Endothelial cell of umbilical vein (primary cell): Measurements from ENCODE around the gene RSL1D1. TPM values are rescaled to one million over a fixed set of nuclear protein-coding genes. Genes with fewer than 3 reads are reported as not detected.

Experiments
- BruUV-seq: library from RNA; stranded (reverse); fragments of 400-500 nt; replicated peaks from 2 replicates; lab custom pipeline; 2021; lab: Mats Ljungman, UMichigan
- CTCF ChIA-PET: fragments of 300-600, 350-600 bp; sonication (Branson Sonifier 250); formaldehyde crosslinking; loops from one replicate; lab custom pipeline; 2021; ENCODE audit warnings: antibody characterized with exemption, inconsistent platforms; lab: Charles Lee
- POLR2A ChIA-PET: fragments of 300-600, 350-600 bp; sonication (Branson Sonifier 250); formaldehyde crosslinking; loops from one replicate; lab custom pipeline; 2021; ENCODE audit warnings: antibody characterized with exemption, inconsistent platforms; lab: Charles Lee
- DNase-seq: peaks from one replicate; pipeline ENCODE4 v3.0.0-alpha.2; 2011; ENCODE audit warnings: low read depth, low spot score
- FAIRE-seq: peaks from 2 replicates; lab custom pipeline; 2011; peaks lifted over from hg19 to GRCh38; lab: Jason Lieb, UNC
- H2AFZ ChIP-seq: 2 replicates; pipeline ENCODE4 v1.6.0; 2012; ENCODE audit warnings: low read depth, low read length, control low read depth, inconsistent platforms
- H3K27ac ChIP-seq: 2 replicates; pipeline ENCODE4 v1.5.1; 2011; ENCODE audit warnings: low read depth, mild to moderate bottlenecking, control low read depth, low read length, moderate library complexity; ENCODE audit not compliant: insufficient read depth
- H3K27me3 ChIP-seq, 2 experiments: 2 replicates each; pipeline versions ENCODE4 v1.6.0 to v1.6.1; 2011; ENCODE audit warnings: low read length in 2 of 2, mixed read lengths in 1 of 2; ENCODE audit not compliant: control insufficient read depth in 2 of 2, insufficient read depth in 2 of 2
- H3K36me3 ChIP-seq, 2 experiments: 2 replicates in 1 of 2; 3 replicates in 1 of 2; pipeline ENCODE4 v1.5.1; 2011; ENCODE audit warnings: low read length in 2 of 2, mild to moderate bottlenecking in 1 of 2, moderate library complexity in 1 of 2; ENCODE audit not compliant: control insufficient read depth in 2 of 2, insufficient read depth in 2 of 2; ENCODE audit errors: extremely low read depth in 1 of 2
- H3K4me1 ChIP-seq: 3 replicates; pipeline ENCODE4 v1.5.1; 2011; ENCODE audit warnings: mild to moderate bottlenecking, low read length; ENCODE audit not compliant: control insufficient read depth, insufficient read depth; ENCODE audit errors: extremely low read depth
- H3K4me2 ChIP-seq: 2 replicates; pipeline ENCODE4 v1.6.1; 2011; ENCODE audit warnings: low read length, control low read depth, mixed read lengths; ENCODE audit not compliant: insufficient read depth
- H3K4me3 ChIP-seq, 3 experiments: fragments of 200-600 bp in 1 of 3; sonication (generic), shearing (Covaris generic) in 1 of 3; replicated peaks in 1 of 3; 2 replicates each; pipeline ENCODE4 v1.5.1; 2011 to 2016; ENCODE audit warnings: control low read depth in 3 of 3, low read length in 3 of 3, mild to moderate bottlenecking in 2 of 3, inconsistent platforms in 1 of 3, low read depth in 1 of 3, moderate library complexity in 1 of 3; ENCODE audit not compliant: insufficient read depth in 1 of 3
- H3K79me2 ChIP-seq: 2 replicates; pipeline ENCODE4 v1.6.0; 2012; ENCODE audit warnings: low read length, inconsistent platforms; ENCODE audit not compliant: control insufficient read depth, insufficient read depth
- H3K9ac ChIP-seq: replicated peaks from 2 replicates; pipeline ENCODE3; 2011; ENCODE audit warnings: low read length, control low read depth; ENCODE audit not compliant: insufficient read depth; ENCODE audit errors: extremely low read depth
- H3K9me1 ChIP-seq: replicated peaks from 3 replicates; pipeline ENCODE4 v1.6.0; 2011; ENCODE audit warnings: mild to moderate bottlenecking, low read length; ENCODE audit not compliant: control insufficient read depth, insufficient read depth; ENCODE audit errors: extremely low read depth
- H3K9me3 ChIP-seq: replicated peaks from 2 replicates; pipeline ENCODE4 v1.5.1; 2012; ENCODE audit warnings: low read length, inconsistent platforms; ENCODE audit not compliant: control insufficient read depth, insufficient read depth
- H4K20me1 ChIP-seq: replicated peaks from 2 replicates; pipeline ENCODE3; 2011; ENCODE audit warnings: mild to moderate bottlenecking, low read length; ENCODE audit not compliant: control insufficient read depth, insufficient read depth; ENCODE audit errors: extremely low read depth
- CTCF ChIP-seq, 2 donors: IDR thresholded peaks; 1 replicate in 1 of 2; 2 replicates in 1 of 2; pipeline ENCODE4 v1.5.1; 2011; ENCODE audit warnings: low read length in 2 of 2, mild to moderate bottlenecking in 2 of 2, moderate library complexity in 2 of 2, control low read depth in 1 of 2, inconsistent platforms in 1 of 2, low read depth in 1 of 2; ENCODE audit not compliant: insufficient read depth in 1 of 2; ENCODE audit errors: extremely low read depth in 1 of 2
- EZH2 ChIP-seq: IDR thresholded peaks from 2 replicates; pipeline ENCODE4 v1.6.1; 2012; ENCODE audit warnings: borderline replicate concordance, low read depth, mild to moderate bottlenecking, moderate library complexity, low read length, inconsistent platforms; ENCODE audit not compliant: severe bottlenecking
- FOS ChIP-seq: IDR thresholded peaks from 2 replicates; pipeline ENCODE4 v1.6.1; 2011; ENCODE audit warnings: mild to moderate bottlenecking, low read length, moderate library complexity, borderline replicate concordance; ENCODE audit not compliant: insufficient read depth
- GATA2 ChIP-seq: IDR thresholded peaks from 2 replicates; pipeline ENCODE4 v1.7.0; 2011; ENCODE audit warnings: low read depth, mild to moderate bottlenecking, moderate library complexity, mixed read lengths, low read length; ENCODE audit not compliant: insufficient read length, insufficient read depth
- JUN ChIP-seq: IDR thresholded peaks from 2 replicates; pipeline ENCODE4 v1.6.1; 2011; ENCODE audit warnings: borderline replicate concordance, low read depth; ENCODE audit not compliant: insufficient read length, insufficient read depth
- MAX ChIP-seq: IDR thresholded peaks from 2 replicates; pipeline ENCODE4 v1.6.1; 2011; ENCODE audit not compliant: insufficient read depth, insufficient read length
- MYC ChIP-seq: IDR thresholded peaks from one replicate; pipeline ENCODE4 v1.6.1; 2011; ENCODE audit warnings: mild to moderate bottlenecking, low read depth, low read length
- POLR2A ChIP-seq: IDR thresholded peaks from 2 replicates; pipeline ENCODE4 v1.6.1; 2012; ENCODE audit warnings: low read depth, mild to moderate bottlenecking, control low read depth, low read length
- POLR2AphosphoS5 ChIP-seq: IDR thresholded peaks from 2 replicates; pipeline ENCODE4 v1.6.1; 2012; ENCODE audit warnings: low read depth, mild to moderate bottlenecking, control low read depth, low read length, moderate library complexity; ENCODE audit not compliant: insufficient read depth
- dilution Hi-C: fragments of 300-500 bp; cut with MboI; formaldehyde crosslinking; loops from one replicate; pipeline ENCODE4 v1.15.0; 2019; ENCODE audit warnings: low sequenced_read_pairs; ENCODE audit not compliant: extremely low pct_ligation_motif_present
- intact Hi-C: fragments of 100-400 bp; cut with micrococcal nuclease; formaldehyde crosslinking; loops from one replicate; pipeline ENCODE4 v1.10.0; 2022
- polyA plus RNA-seq, 4 experiments: library from polyadenylated mRNA; depleted of rRNA in 3 of 4; stranded (reverse) in 3 of 4; unstranded in 1 of 4; fragments of >200 nt; gene quantifications; 2 replicates each; pipeline versions ENCODE4 v1.2.1 to v1.2.3, GENCODE V29; 2011 to 2012; ENCODE audit warnings: missing spikeins in 1 of 4
- total RNA-seq: library from RNA; stranded (reverse); gene quantifications from 2 replicates; pipeline ENCODE4 v1.2.3, GENCODE V29; 2021

The RSL1D1 gene
- total and polyA plus RNA-seq, 2 donors (not counting 3 experiments of a cell fraction or from before 2014, with no cell fraction given), result 17.0 to 132 TPM

GRCh38 chr16:11877374-11877773, 26.0 kb upstream of the RSL1D1 start:
- Histone ChIP-seq H3K4me1 (no peaks in the 10 kb centered on the region), H2AFZ (no peak overlapping the region), H3K4me2 (no peak overlapping the region), H3K27ac (no peak overlapping the region), H3K9me1 (no peaks in the 10 kb centered on the region), H3K9ac (no peak overlapping the region), H3K27me3 (no peaks in the 10 kb centered on the region), H3K79me2 (peaks cover 3% of the 10 kb centered on the region), H3K36me3 (peaks cover 9 to 39% of the 10 kb centered on the region in 2 experiments), H4K20me1 (no peaks in the 10 kb centered on the region), H3K9me3 (no peaks in the 10 kb centered on the region), H3K4me3 (no peak overlapping the region)
- DNase-seq (no peak), FAIRE-seq (no peak)
- dilution Hi-C loops, result no loop called here
- intact Hi-C loops, result no loop called here
- CTCF ChIA-PET, result interaction anchor here (0.7 to 1.4 kb wide), 2 partner anchors 10 to 190 kb away, joined by 3 read pairs; no protein-coding TSS in a partner anchor
- no TSS peak for BruUV-seq
- POLR2A ChIA-PET, result no interaction called here
- TF ChIP-seq CTCF (IDR thresholded peaks at IDR 0.05; ENCODE audit: extremely low read depth in 1 of 2, insufficient read depth in 1 of 2, low read depth in 1 of 2, low read length in 2 of 2), result no peak
- no peak for TF ChIP-seq MAX
- no peak for TF ChIP-seq EZH2

DNA sequence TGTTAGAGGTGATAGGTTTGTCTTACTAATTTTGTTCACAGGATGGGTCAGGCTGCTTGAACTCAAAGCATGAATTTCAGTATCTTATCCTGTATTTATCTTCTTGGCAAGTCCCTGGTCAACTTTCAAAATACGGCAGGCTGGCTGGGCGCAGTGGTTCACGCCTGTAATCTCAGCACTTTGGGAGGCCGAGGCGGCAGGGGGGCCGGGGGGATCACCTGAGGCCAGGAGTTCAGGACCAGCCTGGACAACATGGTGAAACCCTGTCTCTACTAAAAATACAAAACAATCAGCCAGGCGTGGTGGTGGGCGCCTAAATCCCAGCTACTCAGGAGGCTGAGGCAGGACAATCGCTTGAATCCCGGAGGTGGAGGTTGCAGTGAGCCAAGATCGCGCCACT, 25.0 kb upstream of the RSL1D1 start:
- Histone ChIP-seq H3K79me2 (peaks cover 3% of the 10 kb centered on the region), H3K4me1 (peaks cover 4% of the 10 kb centered on the region), H3K9me1 (no peaks in the 10 kb centered on the region), H4K20me1 (no peaks in the 10 kb centered on the region), H3K4me2 (no peak overlapping the region), H3K9ac (no peak overlapping the region), H3K27me3 (no peaks in the 10 kb centered on the region), H3K27ac (no peak overlapping the region), H2AFZ (no peak overlapping the region), H3K36me3 (peaks cover 6 to 31% of the 10 kb centered on the region in 2 experiments), H3K9me3 (no peaks in the 10 kb centered on the region), H3K4me3 (no peak overlapping the region)
- FAIRE-seq (no peak), DNase-seq (no peak)
- TF ChIP-seq EZH2 (no peak), JUN (no peak), GATA2 (no peak), MYC (no peak), FOS (no peak), MAX (no peak), POLR2A (no peak), CTCF (IDR thresholded peaks at IDR 0.05; ENCODE audit: extremely low read depth in 1 of 2, insufficient read depth in 1 of 2, low read depth in 1 of 2, low read length in 2 of 2) (no peak), POLR2AphosphoS5 (no peak)
- BruUV-seq, result no TSS peak
- intact Hi-C loops, result no loop called here
- ChIA-PET CTCF (interaction anchor here (0.8 to 5.8 kb wide), 2 partner anchors 192 to 480 kb away, joined by 3 to 28 read pairs; no protein-coding TSS in a partner anchor), POLR2A (no interaction called here)
- dilution Hi-C loops, result no loop called here
